CD4-positive, alpha-beta T cell (primary cell): Measurements from ENCODE around the gene PARL. TPM values are rescaled to one million over a fixed set of nuclear protein-coding genes. Genes with fewer than 3 reads are reported as not detected.

ENCODE experiments used
- ATAC-seq: fragments of 200-7000 bp; cut with Tn5 transposase; one replicate; pipeline ENCODE4 v1.10.0; 2022; ENCODE audit warnings: mild to moderate bottlenecking; ENCODE audit not compliant: poor library complexity
- CTCF ChIA-PET: fragments of 350-600 bp; sonication (Branson Sonifier 250); formaldehyde crosslinking; loops from one replicate; lab custom pipeline; 2021; ENCODE audit warnings: antibody characterized with exemption, inconsistent platforms; lab: Charles Lee
- POLR2A ChIA-PET: fragments of 350-600 bp; sonication (Branson Sonifier 250); formaldehyde crosslinking; loops from one replicate; lab custom pipeline; 2021; ENCODE audit warnings: antibody characterized with exemption, inconsistent platforms; lab: Charles Lee
- DNase-seq, 14 experiments: peaks; one replicate each; pipeline ENCODE4 v3.0.0-alpha.2; 2013 to 2020; ENCODE audit warnings: mixed read lengths in 2 of 14
- H3K27ac ChIP-seq, 2 donors: one replicate each; pipeline versions ENCODE4 v1.5.1 to v1.7.0; 2013; ENCODE audit warnings: low read length in 2 of 2, low read depth in 1 of 2, mild to moderate bottlenecking in 1 of 2
- H3K27me3 ChIP-seq, 2 experiments: 1 replicate in 1 of 2; 2 replicates in 1 of 2; pipeline versions ENCODE4 v1.6.1 to v1.7.0; 2013; ENCODE audit warnings: low read length in 2 of 2, control low read depth in 1 of 2, mild to moderate bottlenecking in 1 of 2, moderate library complexity in 1 of 2; ENCODE audit not compliant: insufficient read depth in 2 of 2, control insufficient read depth in 1 of 2
- H3K36me3 ChIP-seq: one replicate; pipeline ENCODE4 v1.6.1; 2013; ENCODE audit warnings: low read length, control low read depth; ENCODE audit not compliant: insufficient read depth
- H3K4me1 ChIP-seq: one replicate; pipeline ENCODE4 v1.6.1; 2013; ENCODE audit warnings: low read length, control low read depth; ENCODE audit not compliant: insufficient read depth
- H3K4me3 ChIP-seq: one replicate; pipeline ENCODE4 v1.5.1; 2013; ENCODE audit warnings: mild to moderate bottlenecking, low read length, moderate library complexity
- H3K9me3 ChIP-seq, 2 experiments: 1 replicate in 1 of 2; 2 replicates in 1 of 2; pipeline versions ENCODE4 v1.6.1 to v1.7.0; 2013; ENCODE audit warnings: low read length in 2 of 2, mild to moderate bottlenecking in 2 of 2, control low read depth in 1 of 2, moderate library complexity in 1 of 2; ENCODE audit not compliant: control insufficient read depth in 1 of 2, insufficient read depth in 1 of 2
- H3K27ac Mint-ChIP-seq: one replicate; pipeline ENCODE4 v1.8.0; 2020; ENCODE audit warnings: mixed read lengths
- H3K27me3 Mint-ChIP-seq: one replicate; pipeline ENCODE4 v1.8.0; 2021; ENCODE audit warnings: mixed read lengths
- H3K36me3 Mint-ChIP-seq: one replicate; pipeline ENCODE4 v1.8.0; 2021; ENCODE audit warnings: low read depth, mixed read lengths
- H3K4me1 Mint-ChIP-seq: one replicate; pipeline ENCODE4 v1.8.0; 2021; ENCODE audit warnings: low read depth, mixed read lengths
- H3K4me3 Mint-ChIP-seq: one replicate; pipeline ENCODE4 v1.8.0; 2020; ENCODE audit warnings: mild to moderate bottlenecking, mixed read lengths
- H3K9me3 Mint-ChIP-seq: one replicate; pipeline ENCODE4 v1.8.0; 2020; ENCODE audit warnings: mixed read lengths
- intact Hi-C, 2 experiments: fragments of 100-400 bp; cut with DNase I in 1 of 2; cut with micrococcal nuclease in 1 of 2; formaldehyde crosslinking; loops; one replicate each; pipeline versions ENCODE4 v1.15.1 to v1.9.0; 2023 to 2025; cut with DNase I, micrococcal nuclease
- total RNA-seq, 174 experiments: library from RNA in 2 of 174; stranded (reverse) in 2 of 174; gene quantifications; one replicate each; pipeline ENCODE4 v1.2.3 and lab custom pipeline; 2021 to 2026
- TF ChIP-seq, protein P1 (sequence below): fragments of 200-600 bp; IDR thresholded peaks from one replicate; pipeline ENCODE4 v1.8.0; 2022; ENCODE audit warnings: antibody characterized with exemption, mild to moderate bottlenecking

PARL gene
- total RNA-seq, 2 experiments from 2014 or later = 36.9 to 40.0 TPM

DNA sequence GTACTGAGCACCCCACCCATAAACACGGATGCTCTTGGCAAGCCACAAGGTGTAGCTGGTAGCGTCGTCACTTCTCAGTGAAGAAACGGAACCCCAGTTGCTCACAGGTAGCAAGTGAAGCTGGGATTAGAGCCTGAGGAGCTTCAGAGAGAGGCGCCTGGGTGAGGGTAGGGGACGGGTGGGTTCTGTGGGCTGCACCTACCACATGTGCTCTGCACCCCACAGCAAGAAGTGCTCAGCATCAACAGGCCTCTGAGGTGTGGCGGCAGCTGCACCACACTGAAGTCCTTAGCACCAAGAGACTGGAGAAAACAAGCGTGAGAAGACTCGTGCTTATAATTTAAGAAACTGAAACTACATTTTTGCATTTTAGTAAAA lies 69.1 kb downstream of the PARL start:
- CTCF ChIA-PET = interaction anchor here (1.4 kb wide), 1 partner anchor 69 kb away, joined by 3 read pairs; no protein-coding TSS in a partner anchor
- Mint-ChIP-seq H3K27ac (peak overlapping the region; percentile 90), H3K36me3 (peaks cover 34% of the 10 kb centered on the region), H3K4me3 (peak overlapping the region; percentile 75), H3K4me1 (peaks cover 19% of the 10 kb centered on the region), H3K9me3 (no peaks in the 10 kb centered on the region), H3K27me3 (no peaks in the 10 kb centered on the region)
- H3K4me3 ChIP-seq = peak overlapping the region; percentile 17
- H3K4me1 ChIP-seq = peaks cover 12% of the 10 kb centered on the region
- DNase-seq (peak in 2 of 14 experiments; percentile 25 to 67), ATAC-seq (peak; percentile 77)
- intact Hi-C loops = no loop called here
- no peaks in the 10 kb centered on the region for H3K27me3 ChIP-seq
- peaks cover 13% of the 10 kb centered on the region for H3K36me3 ChIP-seq
- TF ChIP-seq, protein P1, sequence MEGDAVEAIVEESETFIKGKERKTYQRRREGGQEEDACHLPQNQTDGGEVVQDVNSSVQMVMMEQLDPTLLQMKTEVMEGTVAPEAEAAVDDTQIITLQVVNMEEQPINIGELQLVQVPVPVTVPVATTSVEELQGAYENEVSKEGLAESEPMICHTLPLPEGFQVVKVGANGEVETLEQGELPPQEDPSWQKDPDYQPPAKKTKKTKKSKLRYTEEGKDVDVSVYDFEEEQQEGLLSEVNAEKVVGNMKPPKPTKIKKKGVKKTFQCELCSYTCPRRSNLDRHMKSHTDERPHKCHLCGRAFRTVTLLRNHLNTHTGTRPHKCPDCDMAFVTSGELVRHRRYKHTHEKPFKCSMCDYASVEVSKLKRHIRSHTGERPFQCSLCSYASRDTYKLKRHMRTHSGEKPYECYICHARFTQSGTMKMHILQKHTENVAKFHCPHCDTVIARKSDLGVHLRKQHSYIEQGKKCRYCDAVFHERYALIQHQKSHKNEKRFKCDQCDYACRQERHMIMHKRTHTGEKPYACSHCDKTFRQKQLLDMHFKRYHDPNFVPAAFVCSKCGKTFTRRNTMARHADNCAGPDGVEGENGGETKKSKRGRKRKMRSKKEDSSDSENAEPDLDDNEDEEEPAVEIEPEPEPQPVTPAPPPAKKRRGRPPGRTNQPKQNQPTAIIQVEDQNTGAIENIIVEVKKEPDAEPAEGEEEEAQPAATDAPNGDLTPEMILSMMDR = no peak
- H3K27ac ChIP-seq = peak overlapping the region in 1 of 2 donors; percentile 72
- no peaks in the 10 kb centered on the region for H3K9me3 ChIP-seq
- POLR2A ChIA-PET = interaction anchor here (0.8 to 2.3 kb wide), 7 partner anchors 9 to 385 kb away, joined by 3 to 12 read pairs (median 5); partner anchors contain the start of genes KLHL24 and PARL

DNA sequence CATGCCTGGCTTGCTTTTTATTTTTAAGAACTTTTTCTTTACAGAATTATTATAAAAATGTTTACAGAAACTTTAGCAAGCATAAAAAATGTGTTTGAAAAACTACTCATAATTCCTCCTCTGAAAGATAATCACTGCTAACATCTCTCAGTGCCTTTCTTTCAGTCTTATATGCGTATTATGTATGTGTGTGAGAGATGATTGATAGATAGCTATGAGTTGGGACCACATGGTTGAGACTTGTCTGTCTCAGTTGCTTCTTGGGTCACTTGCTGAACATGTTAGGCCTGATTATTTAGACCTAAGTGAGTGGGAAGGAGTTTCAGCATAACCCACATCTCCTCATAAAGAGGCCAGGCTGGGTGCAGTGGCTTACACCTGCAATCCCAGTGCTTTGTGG lies 70.4 kb downstream of the PARL start:
- DNase-seq (no peak), ATAC-seq (no peak)
- Histone ChIP-seq H3K27ac (peak overlapping the region; percentile 15 to 34), H3K4me3 (no peak overlapping the region), H3K9me3 (no peaks in the 10 kb centered on the region), H3K4me1 (peaks cover 12% of the 10 kb centered on the region), H3K36me3 (peaks cover 25% of the 10 kb centered on the region), H3K27me3 (no peaks in the 10 kb centered on the region)
- CTCF ChIA-PET = no interaction called here
- TF ChIP-seq, protein P1 = no peak
- no peak overlapping the region for H3K4me3 Mint-ChIP-seq
- no peaks in the 10 kb centered on the region for H3K27me3 Mint-ChIP-seq
- intact Hi-C loops = no loop called here
- peaks cover 47% of the 10 kb centered on the region for H3K36me3 Mint-ChIP-seq
- no peaks in the 10 kb centered on the region for H3K9me3 Mint-ChIP-seq
- H3K27ac Mint-ChIP-seq = peak overlapping the region; percentile 75
- POLR2A ChIA-PET = interaction anchor here (2.2 to 2.3 kb wide), 2 partner anchors 12 to 70 kb away, joined by 9 to 12 read pairs; partner anchors contain the start of gene PARL
- H3K4me1 Mint-ChIP-seq = peaks cover 19% of the 10 kb centered on the region

DNA sequence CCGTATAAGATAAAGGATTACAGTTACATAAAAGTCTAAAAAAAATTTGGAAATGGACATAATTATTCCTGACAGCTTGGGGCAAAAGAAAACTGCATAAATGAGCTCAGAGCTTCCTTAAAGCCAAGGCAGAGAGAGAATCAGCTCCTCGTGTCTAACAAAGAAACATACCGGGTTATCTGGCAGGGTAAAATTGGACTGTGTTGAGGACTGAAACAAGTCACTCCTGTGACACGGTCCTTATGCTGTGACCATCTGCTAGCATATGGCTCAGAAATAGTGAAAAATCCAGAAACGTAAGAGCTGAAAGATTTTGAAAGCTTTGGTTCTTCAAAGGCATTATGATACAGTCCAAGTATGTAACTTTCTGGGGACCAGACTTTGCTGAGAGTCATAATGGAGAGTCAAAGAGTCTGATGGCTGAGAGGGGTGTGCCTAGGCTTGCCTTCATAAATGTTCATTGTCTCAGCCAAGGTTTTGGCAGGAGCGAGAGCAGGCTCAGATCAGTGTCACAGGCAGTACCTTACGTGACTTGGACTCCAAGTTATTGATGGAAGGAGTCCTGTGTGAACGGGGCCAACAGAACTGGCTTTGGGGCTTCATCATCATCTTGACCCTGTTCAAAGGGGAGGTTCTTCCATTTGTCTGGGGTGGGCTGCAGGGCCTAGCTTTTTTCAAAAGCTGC lies 71.8 kb downstream of the PARL start:
- intact Hi-C loops = no loop called here
- TF ChIP-seq, protein P1 = no peak
- peaks cover 37% of the 10 kb centered on the region for H3K36me3 ChIP-seq
- H3K36me3 Mint-ChIP-seq = peaks cover 53% of the 10 kb centered on the region
- no peaks in the 10 kb centered on the region for H3K9me3 Mint-ChIP-seq
- no peak overlapping the region for H3K4me3 Mint-ChIP-seq
- ATAC-seq (no peak), DNase-seq (no peak)
- peak overlapping the region; percentile 30 for H3K27ac Mint-ChIP-seq
- POLR2A ChIA-PET = no interaction called here
- no peak overlapping the region for H3K4me3 ChIP-seq
- no peaks in the 10 kb centered on the region for H3K27me3 ChIP-seq
- no peak overlapping the region for H3K27ac ChIP-seq
- peaks cover 19% of the 10 kb centered on the region for H3K4me1 Mint-ChIP-seq
- no peaks in the 10 kb centered on the region for H3K9me3 ChIP-seq
- H3K4me1 ChIP-seq = peaks cover 12% of the 10 kb centered on the region
- CTCF ChIA-PET = interaction anchor here (0.6 kb wide), 1 partner anchor 17 kb away, joined by 5 read pairs; no protein-coding TSS in a partner anchor
- H3K27me3 Mint-ChIP-seq = no peaks in the 10 kb centered on the region
